ENCODE measurements around the gene SKIC8. TPM values are rescaled to one million over a fixed set of nuclear protein-coding genes. Genes with fewer than 3 reads are reported as not detected.
A peak's percentile ranks its signal among the peaks of the same experiment; 100 is the strongest.
"Not testable (repeated sequence)": the region's sequence is repeated elsewhere in the genome, so short reads cannot be mapped to it uniquely, and the experiment has no call there.

Gene SKIC8
- total RNA-seq, 1 donor from 2014 or later = 19.9 TPM

- DNase-seq (ENCODE audit: low spot score in 2 of 2) = no peak
- Histone ChIP-seq H3K4me3 (no peak overlapping the region), H3K27me3 (no peaks in the 10 kb centered on the region), H3K4me1 (no peaks in the 10 kb centered on the region), H3K27ac (no peak overlapping the region), H3K9me3 (no peaks in the 10 kb centered on the region), H3K36me3 (no peaks in the 10 kb centered on the region)
- intact Hi-C loops (cut with DNase I) = no loop called here
- TF ChIP-seq CTCF (IDR thresholded peaks at IDR 0.05) = no peak
Observed at GRCh38 chr15:78249131-78249530, 50.3 kb downstream of the SKIC8 start.

- no peak overlapping the region for H3K27ac ChIP-seq
- no peaks in the 10 kb centered on the region for H3K9me3 ChIP-seq
- intact Hi-C loops (cut with DNase I) = no loop called here
- no peak overlapping the region for H3K4me3 ChIP-seq
- no peaks in the 10 kb centered on the region for H3K4me1 ChIP-seq
- H3K36me3 ChIP-seq = no peaks in the 10 kb centered on the region
- no peak for DNase-seq (ENCODE audit: low spot score in 2 of 2)
- H3K27me3 ChIP-seq = no peaks in the 10 kb centered on the region
- no peak for TF ChIP-seq CTCF (IDR thresholded peaks at IDR 0.05)
Observed at GRCh38 chr15:78247911-78248310, 51.5 kb downstream of the SKIC8 start.

- H3K36me3 ChIP-seq; H3K27me3 ChIP-seq; H3K4me1 ChIP-seq; H3K9me3 ChIP-seq; DNase-seq (ENCODE audit: low spot score in 2 of 2); intact Hi-C loops (cut with DNase I); H3K27ac ChIP-seq; H3K4me3 ChIP-seq: not testable (repeated sequence)
Observed at GRCh38 chr15:78245976-78246620, 53.3 kb downstream of the SKIC8 start.

- H3K4me1 ChIP-seq; H3K4me3 ChIP-seq; H3K9me3 ChIP-seq; H3K36me3 ChIP-seq; H3K27ac ChIP-seq; H3K27me3 ChIP-seq; DNase-seq (ENCODE audit: low spot score in 2 of 2); intact Hi-C loops (cut with DNase I): not testable (repeated sequence)
Observed at GRCh38 chr15:78245392-78245791, 54.0 kb downstream of the SKIC8 start.

GRCh38 chr15:78244893-78245292, 54.5 kb downstream of the SKIC8 start:
- H3K27ac ChIP-seq = no peak overlapping the region
- H3K9me3 ChIP-seq = no peaks in the 10 kb centered on the region
- H3K27me3 ChIP-seq = no peaks in the 10 kb centered on the region
- H3K4me1 ChIP-seq = no peaks in the 10 kb centered on the region
- H3K4me3 ChIP-seq = no peak overlapping the region
- DNase-seq (ENCODE audit: low spot score in 2 of 2) = peak in 1 of 2 donors; percentile 31
- intact Hi-C loops (cut with DNase I) = no loop called here
- no peaks in the 10 kb centered on the region for H3K36me3 ChIP-seq
- TF ChIP-seq CTCF (IDR thresholded peaks at IDR 0.05) = no peak

GRCh38 chr15:78244101-78244500, 55.3 kb downstream of the SKIC8 start:
- no peaks in the 10 kb centered on the region for H3K36me3 ChIP-seq
- no peak overlapping the region for H3K4me3 ChIP-seq
- peak in 1 of 2 donors; percentile 38 for DNase-seq (ENCODE audit: low spot score in 2 of 2)
- no peak for TF ChIP-seq CTCF (IDR thresholded peaks at IDR 0.05)
- intact Hi-C loops (cut with DNase I) = no loop called here
- H3K27ac ChIP-seq = no peak overlapping the region
- no peaks in the 10 kb centered on the region for H3K9me3 ChIP-seq
- no peaks in the 10 kb centered on the region for H3K4me1 ChIP-seq
- H3K27me3 ChIP-seq = no peaks in the 10 kb centered on the region

- Histone ChIP-seq H3K4me3 (no peak overlapping the region), H3K9me3 (no peaks in the 10 kb centered on the region), H3K4me1 (no peaks in the 10 kb centered on the region), H3K27me3 (no peaks in the 10 kb centered on the region), H3K27ac (no peak overlapping the region), H3K36me3 (no peaks in the 10 kb centered on the region)
- peak in 1 of 2 donors; percentile 59 for DNase-seq (ENCODE audit: low spot score in 2 of 2)
- TF ChIP-seq CTCF (IDR thresholded peaks at IDR 0.05) = no peak
- intact Hi-C loops (cut with DNase I) = no loop called here
Observed at GRCh38 chr15:78243491-78243941, 55.9 kb downstream of the SKIC8 start.
